GM12873 (cell line): ENCODE data around the gene BCAR3.

Experiments used
- TF ChIP-seq, protein P1 (sequence below): IDR thresholded peaks from 2 replicates; pipeline ENCODE4 v1.5.1; 2012; ENCODE audit warnings: low read depth, mild to moderate bottlenecking, moderate library complexity, low read length, control low read depth; ENCODE audit not compliant: insufficient read depth; ENCODE audit errors: missing control alignments

The BCAR3 gene

DNA sequence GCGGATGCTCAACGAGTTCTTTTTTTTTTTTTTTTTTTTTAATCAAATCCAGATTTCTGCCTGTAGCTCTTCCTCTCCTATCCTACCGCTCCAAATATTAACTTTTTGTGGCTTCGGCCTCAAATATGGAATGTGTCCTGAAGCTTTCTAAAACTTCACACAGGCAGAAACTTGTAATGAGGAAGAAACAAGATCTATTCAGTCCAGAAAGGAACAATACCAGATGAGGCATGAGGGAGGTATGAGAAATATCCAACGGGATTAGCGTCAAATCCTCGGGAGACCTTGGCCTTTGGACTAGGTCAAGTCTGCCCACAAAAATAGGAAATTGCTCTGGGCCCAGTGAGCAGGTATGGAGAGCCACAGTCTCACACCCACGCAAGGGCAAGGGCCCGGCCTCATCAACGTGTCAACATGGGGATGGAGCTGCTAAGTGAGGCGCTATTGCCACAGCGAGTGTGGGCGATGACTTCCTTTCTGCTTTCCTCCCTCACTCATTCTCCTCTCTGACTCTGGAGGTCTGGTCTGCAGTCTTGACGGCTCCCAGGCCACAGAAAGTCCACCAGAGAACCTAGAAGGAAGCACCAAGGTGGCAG is 66.6 kb downstream of the BCAR3 start:
- TF ChIP-seq, protein P1, sequence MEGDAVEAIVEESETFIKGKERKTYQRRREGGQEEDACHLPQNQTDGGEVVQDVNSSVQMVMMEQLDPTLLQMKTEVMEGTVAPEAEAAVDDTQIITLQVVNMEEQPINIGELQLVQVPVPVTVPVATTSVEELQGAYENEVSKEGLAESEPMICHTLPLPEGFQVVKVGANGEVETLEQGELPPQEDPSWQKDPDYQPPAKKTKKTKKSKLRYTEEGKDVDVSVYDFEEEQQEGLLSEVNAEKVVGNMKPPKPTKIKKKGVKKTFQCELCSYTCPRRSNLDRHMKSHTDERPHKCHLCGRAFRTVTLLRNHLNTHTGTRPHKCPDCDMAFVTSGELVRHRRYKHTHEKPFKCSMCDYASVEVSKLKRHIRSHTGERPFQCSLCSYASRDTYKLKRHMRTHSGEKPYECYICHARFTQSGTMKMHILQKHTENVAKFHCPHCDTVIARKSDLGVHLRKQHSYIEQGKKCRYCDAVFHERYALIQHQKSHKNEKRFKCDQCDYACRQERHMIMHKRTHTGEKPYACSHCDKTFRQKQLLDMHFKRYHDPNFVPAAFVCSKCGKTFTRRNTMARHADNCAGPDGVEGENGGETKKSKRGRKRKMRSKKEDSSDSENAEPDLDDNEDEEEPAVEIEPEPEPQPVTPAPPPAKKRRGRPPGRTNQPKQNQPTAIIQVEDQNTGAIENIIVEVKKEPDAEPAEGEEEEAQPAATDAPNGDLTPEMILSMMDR, result no peak

DNA sequence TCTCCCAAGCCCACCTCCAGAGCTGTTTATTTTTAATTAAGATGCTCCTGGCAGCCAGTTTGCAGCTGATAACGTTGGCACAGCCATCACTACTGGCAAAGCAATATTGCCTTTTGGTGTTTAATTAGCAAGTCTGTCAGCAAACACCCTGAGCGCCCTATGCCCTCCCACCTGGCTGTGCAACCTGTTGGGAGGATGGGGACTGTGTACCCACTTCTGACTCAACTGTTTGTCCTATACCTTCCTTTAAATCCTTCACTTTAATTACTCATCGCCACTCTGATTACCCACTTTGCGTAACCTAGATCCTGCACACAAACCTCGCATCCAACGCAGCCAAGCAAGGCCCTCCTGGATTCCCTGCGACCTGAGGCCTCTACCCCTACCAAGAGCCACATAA is 67.1 kb downstream of the BCAR3 start:
- TF ChIP-seq, protein P1, result no peak

DNA sequence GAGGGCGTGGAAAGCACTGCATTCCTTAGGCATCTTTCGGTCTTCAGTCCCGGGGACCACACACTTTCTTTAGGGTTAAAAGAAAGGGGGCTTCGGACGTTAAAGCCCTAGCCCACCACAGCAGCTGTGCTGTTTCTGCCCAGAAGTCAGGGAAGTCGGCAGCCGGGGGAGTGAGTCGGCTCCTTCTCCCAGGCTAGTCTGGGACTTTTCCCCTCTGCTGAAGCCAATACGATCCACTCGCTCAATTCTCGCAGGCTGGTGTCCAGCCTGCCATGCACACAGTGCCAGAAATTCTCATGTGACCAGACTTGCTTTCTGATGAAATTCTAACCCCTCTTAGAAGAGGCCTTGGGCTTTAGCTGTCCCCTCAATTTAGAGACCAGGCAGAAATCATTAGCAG is 67.7 kb downstream of the BCAR3 start:
- TF ChIP-seq, protein P1, result no peak

DNA sequence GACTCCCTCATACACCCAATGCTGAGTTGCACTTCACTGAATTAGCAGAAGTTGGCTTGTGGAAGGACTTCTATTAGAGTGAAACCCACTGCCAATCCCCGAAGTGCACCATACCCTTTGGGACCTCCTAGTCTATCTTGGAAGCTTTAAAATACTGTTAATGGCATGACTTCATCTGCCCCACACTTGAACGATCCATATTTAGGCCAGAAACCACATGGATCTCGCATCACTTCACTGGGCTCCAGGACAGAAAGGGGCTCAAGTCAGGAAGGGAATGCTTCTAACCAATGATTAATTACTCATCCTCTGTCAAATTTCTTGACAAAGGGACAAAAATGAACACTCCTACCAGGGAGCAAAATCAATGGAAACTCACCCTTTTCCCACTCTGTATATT is 69.1 kb downstream of the BCAR3 start:
- TF ChIP-seq, protein P1, result no peak

DNA sequence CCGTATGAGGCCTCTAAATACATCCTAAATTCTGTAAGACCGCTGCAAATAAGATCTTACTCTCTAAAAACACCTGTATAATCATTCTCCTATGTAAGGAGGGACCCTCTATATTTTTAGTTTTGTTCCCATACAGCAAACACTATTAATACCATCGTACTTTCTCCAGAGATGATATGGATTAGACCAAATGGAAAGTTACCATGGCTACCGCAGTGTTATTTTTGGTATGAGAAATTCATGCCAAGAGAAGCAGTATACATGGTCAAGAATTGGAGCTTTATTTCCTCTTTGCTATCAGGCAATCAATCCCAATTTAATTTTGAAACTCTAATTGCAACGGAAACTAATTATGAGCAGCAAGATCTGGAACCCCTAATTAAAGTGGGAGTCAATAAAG is 70.0 kb downstream of the BCAR3 start:
- TF ChIP-seq, protein P1, result no peak

DNA sequence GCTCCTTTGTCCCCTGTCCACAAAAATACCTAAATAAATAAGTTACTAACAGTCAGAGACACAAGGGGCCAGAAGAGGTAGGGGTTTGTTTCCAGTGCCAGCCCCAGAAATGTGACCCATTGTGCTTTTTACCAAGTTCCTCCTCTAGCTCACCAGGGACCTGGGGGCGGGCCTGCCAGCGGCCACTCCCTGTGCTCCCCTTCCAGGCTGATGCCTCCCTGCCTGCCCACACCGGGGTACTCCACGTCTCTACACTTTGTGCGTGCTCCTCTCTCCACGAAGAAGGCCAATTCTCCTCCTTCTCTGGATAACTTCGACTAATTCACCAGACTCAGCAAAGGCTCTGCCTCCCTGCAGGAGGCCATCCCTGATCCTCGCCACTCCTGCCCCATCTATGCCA is 72.1 kb downstream of the BCAR3 start:
- TF ChIP-seq, protein P1, result no peak

DNA sequence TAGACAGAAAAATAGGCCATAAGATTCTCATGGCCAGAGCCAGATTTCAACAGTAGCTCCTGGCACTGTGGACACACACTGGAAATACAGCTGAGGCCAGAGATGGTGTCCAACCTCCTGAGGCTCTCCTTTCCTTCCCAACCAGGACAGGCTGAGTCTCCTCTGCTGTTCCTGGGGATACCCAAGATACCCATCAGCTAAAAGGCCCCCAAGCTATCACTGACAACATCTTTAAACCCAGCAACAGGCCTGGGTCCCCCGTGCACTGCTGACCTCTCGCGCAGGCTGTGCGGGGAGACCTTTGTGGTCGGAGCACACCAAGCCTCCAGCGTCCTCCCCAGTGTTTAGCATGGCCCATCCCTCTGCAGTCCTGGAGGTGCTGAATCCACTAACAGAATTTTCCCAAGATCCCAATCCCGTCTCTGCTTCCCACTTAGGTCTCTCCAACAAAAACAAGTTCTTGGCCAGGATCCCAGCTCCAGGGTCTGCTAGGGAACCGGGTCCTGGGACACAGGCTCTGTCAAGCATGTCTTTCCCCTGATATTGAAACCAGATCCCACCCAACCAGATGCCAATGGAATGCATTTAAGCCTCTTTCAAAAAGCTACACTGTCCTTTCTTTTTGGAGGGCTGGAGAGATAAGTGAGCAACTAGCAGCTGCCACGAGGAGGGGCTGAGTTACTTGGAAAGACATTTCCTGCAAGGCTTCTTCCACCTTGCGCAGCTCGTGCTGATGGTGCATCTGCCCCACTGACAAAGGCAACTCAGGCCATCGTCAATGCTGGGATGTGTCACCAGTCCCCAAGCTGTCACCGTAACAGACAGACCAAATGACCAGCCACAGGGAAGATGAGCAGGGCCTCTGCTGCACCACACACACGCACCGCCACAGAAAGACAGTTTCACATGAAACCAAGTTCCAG is 73.2 kb downstream of the BCAR3 start:
- TF ChIP-seq, protein P1, result no peak
